Measurements from ENCODE around the gene LONRF2. TPM values are rescaled to one million over a fixed set of nuclear protein-coding genes. Genes with fewer than 3 reads are reported as not detected.

The LONRF2 gene
- polyA plus RNA-seq, 1 experiment: 0.02 TPM

GRCh38 chr2:100276716-100277115 is 45.6 kb downstream of the LONRF2 start:
- peaks cover 3% of the 10 kb centered on the region; the same call in 1 of the 2 replicates for H3K27me3 ChIP-seq (ENCODE audit: control insufficient read depth, insufficient read depth, low read length)
- H3K36me3 ChIP-seq (ENCODE audit: control insufficient read depth, insufficient read depth, low read length): no peaks in the 10 kb centered on the region
- no peak overlapping the region for H3K4me3 ChIP-seq (ENCODE audit: low read depth, low read length)
- TF ChIP-seq, protein P1, sequence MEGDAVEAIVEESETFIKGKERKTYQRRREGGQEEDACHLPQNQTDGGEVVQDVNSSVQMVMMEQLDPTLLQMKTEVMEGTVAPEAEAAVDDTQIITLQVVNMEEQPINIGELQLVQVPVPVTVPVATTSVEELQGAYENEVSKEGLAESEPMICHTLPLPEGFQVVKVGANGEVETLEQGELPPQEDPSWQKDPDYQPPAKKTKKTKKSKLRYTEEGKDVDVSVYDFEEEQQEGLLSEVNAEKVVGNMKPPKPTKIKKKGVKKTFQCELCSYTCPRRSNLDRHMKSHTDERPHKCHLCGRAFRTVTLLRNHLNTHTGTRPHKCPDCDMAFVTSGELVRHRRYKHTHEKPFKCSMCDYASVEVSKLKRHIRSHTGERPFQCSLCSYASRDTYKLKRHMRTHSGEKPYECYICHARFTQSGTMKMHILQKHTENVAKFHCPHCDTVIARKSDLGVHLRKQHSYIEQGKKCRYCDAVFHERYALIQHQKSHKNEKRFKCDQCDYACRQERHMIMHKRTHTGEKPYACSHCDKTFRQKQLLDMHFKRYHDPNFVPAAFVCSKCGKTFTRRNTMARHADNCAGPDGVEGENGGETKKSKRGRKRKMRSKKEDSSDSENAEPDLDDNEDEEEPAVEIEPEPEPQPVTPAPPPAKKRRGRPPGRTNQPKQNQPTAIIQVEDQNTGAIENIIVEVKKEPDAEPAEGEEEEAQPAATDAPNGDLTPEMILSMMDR (IDR thresholded peaks at IDR 0.05; ENCODE audit: insufficient read depth, low read depth, low read length): no peak
- CTCF ChIA-PET: interaction anchor here (2.4 to 8.4 kb wide), 2 partner anchors 15 to 104 kb away, joined by 9 to 72 read pairs; no protein-coding TSS in a partner anchor
- no peak for DNase-seq (ENCODE audit: low read depth)
- POLR2A ChIA-PET: no interaction called here

- TF ChIP-seq, protein P1 (IDR thresholded peaks at IDR 0.05; ENCODE audit: insufficient read depth, low read depth, low read length): no peak
- Histone ChIP-seq H3K4me3 (ENCODE audit: low read depth, low read length) (no peak overlapping the region), H3K27me3 (ENCODE audit: control insufficient read depth, insufficient read depth, low read length) (peaks cover 1% of the 10 kb centered on the region; the same call in 1 of the 2 replicates), H3K36me3 (ENCODE audit: control insufficient read depth, insufficient read depth, low read length) (no peaks in the 10 kb centered on the region)
- no peak for DNase-seq (ENCODE audit: low read depth)
- CTCF ChIA-PET: interaction anchor here (0.7 to 8.4 kb wide), 2 partner anchors 14 to 106 kb away, joined by 3 to 72 read pairs; no protein-coding TSS in a partner anchor
- POLR2A ChIA-PET: no interaction called here
These were observed 47.1 kb downstream of the LONRF2 start for GRCh38 chr2:100275200-100275589.

DNA sequence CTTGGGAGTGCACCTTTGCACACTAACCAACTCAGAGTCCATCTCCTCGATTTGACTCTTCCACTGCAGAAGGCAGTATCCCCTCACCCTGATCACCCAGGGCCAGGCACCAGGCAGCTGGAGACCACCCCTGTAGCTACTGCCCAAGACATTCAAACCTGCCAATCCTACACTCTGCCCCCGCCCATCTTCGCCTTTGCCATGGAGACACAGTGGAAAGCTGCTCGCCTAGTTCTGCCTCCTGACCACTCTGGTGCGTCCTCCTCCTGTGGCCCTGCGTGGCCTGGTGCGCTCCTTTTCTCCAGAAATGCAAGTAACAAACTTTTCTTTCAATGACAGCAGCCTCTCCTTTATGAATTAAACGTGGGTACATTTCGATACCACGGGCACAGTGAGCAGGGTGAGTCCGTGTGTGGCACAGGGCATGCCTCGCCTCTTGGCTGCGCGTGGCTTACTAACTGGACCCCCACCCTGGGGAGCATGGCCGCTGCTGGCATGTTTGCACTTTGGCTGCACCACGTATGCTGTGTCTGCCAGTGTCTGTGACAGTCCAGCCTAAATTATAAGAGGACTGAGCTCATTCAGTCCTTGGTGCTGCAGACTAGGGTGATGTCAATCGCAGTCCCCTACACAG is 47.6 kb downstream of the LONRF2 start:
- DNase-seq (ENCODE audit: low read depth): no peak
- ChIA-PET POLR2A (no interaction called here), CTCF (interaction anchor here (0.7 to 8.4 kb wide), 2 partner anchors 13 to 106 kb away, joined by 3 to 72 read pairs; no protein-coding TSS in a partner anchor)
- Histone ChIP-seq H3K27me3 (ENCODE audit: control insufficient read depth, insufficient read depth, low read length) (peaks cover 1% of the 10 kb centered on the region; the same call in 1 of the 2 replicates), H3K4me3 (ENCODE audit: low read depth, low read length) (no peak overlapping the region), H3K36me3 (ENCODE audit: control insufficient read depth, insufficient read depth, low read length) (no peaks in the 10 kb centered on the region)
- TF ChIP-seq, protein P1 (IDR thresholded peaks at IDR 0.05; ENCODE audit: insufficient read depth, low read depth, low read length): no peak

DNA sequence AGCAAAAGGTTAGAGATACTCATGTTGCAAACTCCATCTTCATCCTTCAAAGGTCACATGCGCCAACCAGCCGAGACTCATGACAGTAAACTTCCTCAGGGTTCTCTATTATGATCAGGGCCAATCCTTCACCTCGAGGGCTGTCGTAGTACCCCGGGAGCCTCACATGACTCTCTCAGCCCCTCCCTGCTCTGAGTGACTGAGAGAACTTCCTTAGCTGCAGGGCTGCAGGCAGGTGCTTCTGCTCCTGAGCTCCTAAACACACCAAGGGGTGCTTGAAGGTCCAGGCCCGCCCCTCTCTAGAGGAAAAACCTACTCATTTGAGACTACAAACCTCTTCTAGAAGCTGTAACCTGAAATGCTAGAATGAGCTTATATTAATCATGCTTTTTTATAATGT is 48.2 kb downstream of the LONRF2 start:
- H3K4me3 ChIP-seq (ENCODE audit: low read depth, low read length): no peak overlapping the region
- H3K36me3 ChIP-seq (ENCODE audit: control insufficient read depth, insufficient read depth, low read length): no peaks in the 10 kb centered on the region
- POLR2A ChIA-PET: no interaction called here
- no peaks in the 10 kb centered on the region for H3K27me3 ChIP-seq (ENCODE audit: control insufficient read depth, insufficient read depth, low read length)
- TF ChIP-seq, protein P1 (IDR thresholded peaks at IDR 0.05; ENCODE audit: insufficient read depth, low read depth, low read length): no peak
- no peak for DNase-seq (ENCODE audit: low read depth)
- CTCF ChIA-PET: interaction anchor here (1.7 to 8.4 kb wide), 2 partner anchors 13 to 107 kb away, joined by 7 to 72 read pairs; no protein-coding TSS in a partner anchor

DNA sequence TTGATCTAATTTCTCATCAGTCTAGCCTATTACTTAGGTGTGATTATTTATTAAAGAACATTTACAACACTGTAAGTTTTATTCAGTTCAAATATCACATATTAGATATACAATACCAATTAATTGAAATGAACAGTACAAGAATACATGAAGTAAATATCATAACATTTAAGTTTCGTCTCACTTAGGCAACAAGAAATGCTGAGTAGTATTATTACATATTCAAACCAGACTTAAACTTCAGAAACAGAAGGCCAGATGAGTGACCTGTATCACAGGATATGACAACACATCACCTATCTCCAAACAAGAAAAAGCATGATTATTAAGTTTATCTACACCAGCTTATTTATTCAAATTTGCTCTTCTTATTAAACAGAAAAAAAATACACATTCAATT is 48.9 kb downstream of the LONRF2 start:
- Histone ChIP-seq H3K27me3 (ENCODE audit: control insufficient read depth, insufficient read depth, low read length) (no peaks in the 10 kb centered on the region), H3K4me3 (ENCODE audit: low read depth, low read length) (no peak overlapping the region), H3K36me3 (ENCODE audit: control insufficient read depth, insufficient read depth, low read length) (no peaks in the 10 kb centered on the region)
- DNase-seq (ENCODE audit: low read depth): no peak
- CTCF ChIA-PET: interaction anchor here (1.7 to 8.4 kb wide), 2 partner anchors 12 to 108 kb away, joined by 7 to 72 read pairs; no protein-coding TSS in a partner anchor
- POLR2A ChIA-PET: no interaction called here
- TF ChIP-seq, protein P1 (IDR thresholded peaks at IDR 0.05; ENCODE audit: insufficient read depth, low read depth, low read length): no peak
